HL-60 (cell line): Measurements from ENCODE around the gene ATP8A2.

Source experiments
- DNase-seq, 2 experiments: peaks; one replicate each; pipeline ENCODE4 v3.0.0-alpha.2; 2010 to 2020; ENCODE audit warnings: low read depth in 1 of 2, low spot score in 1 of 2
- H3K27ac ChIP-seq: fragments of 250-450 bp; sonication (Bioruptor Pico); replicated peaks from 2 replicates; pipeline ENCODE4 v1.5.1; 2020; ENCODE audit warnings: mild to moderate bottlenecking, moderate library complexity
- H3K27me3 ChIP-seq: fragments of 250-450 bp; sonication (Bioruptor Pico); 2 replicates; pipeline ENCODE4 v1.5.1; 2021; ENCODE audit warnings: mild to moderate bottlenecking, moderate library complexity; ENCODE audit not compliant: insufficient read depth, poor library complexity, severe bottlenecking
- H3K4me3 ChIP-seq: replicated peaks from 2 replicates; pipeline ENCODE4 v1.5.1; 2011; ENCODE audit warnings: mild to moderate bottlenecking, control low read depth, low read length; ENCODE audit not compliant: insufficient read depth
- GABPA ChIP-seq: IDR thresholded peaks from 2 replicates; pipeline ENCODE4 v1.6.1; 2012; ENCODE audit warnings: low read depth
- POLR2AphosphoS5 ChIP-seq: IDR thresholded peaks from 2 replicates; pipeline ENCODE4 v1.6.1; 2012; ENCODE audit warnings: low read depth
- REST ChIP-seq: IDR thresholded peaks from 2 replicates; pipeline ENCODE4 v1.6.1; 2012; ENCODE audit warnings: low read depth; ENCODE audit not compliant: insufficient replicate concordance
- SPI1 ChIP-seq: IDR thresholded peaks from 2 replicates; pipeline ENCODE4 v1.6.1; 2012; ENCODE audit warnings: low read depth, mild to moderate bottlenecking, borderline replicate concordance
- TF ChIP-seq, protein P1 (sequence below): IDR thresholded peaks from one replicate; pipeline ENCODE4 v1.5.1; 2011; ENCODE audit warnings: low read length, control low read depth, inconsistent platforms; ENCODE audit not compliant: insufficient read depth

ATP8A2 gene

DNA sequence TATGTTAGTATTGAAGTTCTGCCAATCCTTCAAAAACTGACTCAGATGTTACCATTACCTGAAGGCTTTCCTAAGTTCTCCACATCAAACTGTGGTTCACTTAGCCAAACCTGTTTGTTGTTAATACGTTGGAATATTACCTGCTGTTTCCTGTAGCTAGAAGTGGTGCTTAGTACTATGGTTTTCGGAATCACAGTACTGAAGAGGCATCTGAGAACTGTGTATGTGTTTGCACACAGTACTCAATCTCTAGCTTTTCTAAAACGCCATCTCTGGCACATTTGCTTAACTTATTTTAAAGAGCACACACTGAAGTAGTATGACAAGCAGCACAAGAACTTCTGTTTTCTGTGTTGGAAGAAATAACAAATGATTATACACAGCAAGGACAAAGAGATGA, 431.9 kb downstream of the ATP8A2 start:
- H3K4me3 ChIP-seq: no peak overlapping the region
- DNase-seq: no peak
- H3K27me3 ChIP-seq: no peaks in the 10 kb centered on the region
- peak overlapping the region; percentile 79 for H3K27ac ChIP-seq
- TF ChIP-seq, protein P1, sequence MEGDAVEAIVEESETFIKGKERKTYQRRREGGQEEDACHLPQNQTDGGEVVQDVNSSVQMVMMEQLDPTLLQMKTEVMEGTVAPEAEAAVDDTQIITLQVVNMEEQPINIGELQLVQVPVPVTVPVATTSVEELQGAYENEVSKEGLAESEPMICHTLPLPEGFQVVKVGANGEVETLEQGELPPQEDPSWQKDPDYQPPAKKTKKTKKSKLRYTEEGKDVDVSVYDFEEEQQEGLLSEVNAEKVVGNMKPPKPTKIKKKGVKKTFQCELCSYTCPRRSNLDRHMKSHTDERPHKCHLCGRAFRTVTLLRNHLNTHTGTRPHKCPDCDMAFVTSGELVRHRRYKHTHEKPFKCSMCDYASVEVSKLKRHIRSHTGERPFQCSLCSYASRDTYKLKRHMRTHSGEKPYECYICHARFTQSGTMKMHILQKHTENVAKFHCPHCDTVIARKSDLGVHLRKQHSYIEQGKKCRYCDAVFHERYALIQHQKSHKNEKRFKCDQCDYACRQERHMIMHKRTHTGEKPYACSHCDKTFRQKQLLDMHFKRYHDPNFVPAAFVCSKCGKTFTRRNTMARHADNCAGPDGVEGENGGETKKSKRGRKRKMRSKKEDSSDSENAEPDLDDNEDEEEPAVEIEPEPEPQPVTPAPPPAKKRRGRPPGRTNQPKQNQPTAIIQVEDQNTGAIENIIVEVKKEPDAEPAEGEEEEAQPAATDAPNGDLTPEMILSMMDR: no peak
- TF ChIP-seq SPI1: no peak
- no peak for TF ChIP-seq GABPA
- TF ChIP-seq POLR2AphosphoS5: no peak
- TF ChIP-seq REST: no peak

DNA sequence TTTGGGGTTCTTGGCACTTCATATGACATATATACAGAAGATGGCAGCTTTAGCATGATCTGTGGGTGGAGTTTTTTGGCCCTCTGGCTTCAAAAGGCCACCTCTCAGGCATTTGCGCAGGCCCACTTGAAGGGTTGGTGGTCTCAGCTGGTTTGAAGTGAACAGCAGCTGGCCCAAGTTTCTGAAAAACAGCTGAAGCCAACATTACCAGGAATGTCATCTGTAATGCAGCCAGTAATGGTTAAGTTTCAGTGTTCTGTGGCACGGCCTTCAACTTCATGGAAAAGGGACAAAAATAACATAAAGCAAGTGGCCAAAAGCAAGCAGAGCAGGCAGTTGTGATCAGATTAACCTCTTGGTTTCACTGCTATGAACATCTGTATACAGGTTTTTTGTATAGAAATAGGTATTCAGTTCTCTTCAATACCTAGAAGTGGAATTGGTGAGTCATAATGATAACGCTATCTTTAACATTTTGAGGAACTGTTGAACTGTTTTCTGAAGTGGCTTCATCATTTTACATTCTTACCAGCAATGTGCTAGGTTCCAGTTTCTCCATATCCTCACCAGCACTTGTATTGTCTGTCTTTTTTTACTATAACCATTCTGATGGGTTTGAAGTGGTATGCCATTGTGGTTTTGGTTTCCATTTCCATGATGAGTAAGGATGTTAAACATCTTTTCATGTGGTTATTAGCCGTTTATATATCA, 434.6 kb downstream of the ATP8A2 start:
- TF ChIP-seq, protein P1: no peak
- no peak for TF ChIP-seq GABPA
- peak; percentile 33; the same call in 1 of the 2 replicates for TF ChIP-seq SPI1
- TF ChIP-seq POLR2AphosphoS5: no peak
- DNase-seq: no peak

DNA sequence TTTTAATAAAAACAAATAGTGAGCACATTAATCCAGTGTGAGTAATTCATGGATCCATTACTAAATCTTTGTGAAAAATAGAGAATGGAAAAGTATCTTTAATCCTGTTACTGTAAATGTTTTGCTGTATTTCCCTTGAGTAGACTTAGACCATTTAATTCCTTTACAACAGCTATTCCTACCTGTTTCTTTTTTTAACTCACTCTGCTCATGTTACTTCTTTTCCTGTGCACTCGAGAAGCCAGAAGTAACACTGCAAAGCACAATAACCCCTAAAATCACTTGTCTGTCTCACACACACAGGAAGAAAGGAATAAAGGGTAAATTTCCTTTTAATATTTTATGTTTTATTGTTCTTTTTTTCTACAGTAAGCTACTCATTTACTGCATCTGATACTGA, 435.8 kb downstream of the ATP8A2 start:
- Histone ChIP-seq H3K27me3 (no peaks in the 10 kb centered on the region), H3K4me3 (no peak overlapping the region), H3K27ac (no peak overlapping the region)
- no peak for DNase-seq
- TF ChIP-seq, protein P1: no peak
- TF ChIP-seq SPI1 (no peak), REST (no peak), GABPA (no peak), POLR2AphosphoS5 (no peak)

More for the DNA sequence above, 434.6 kb downstream of the ATP8A2 start:
- H3K27me3 ChIP-seq: no peaks in the 10 kb centered on the region
- no peak overlapping the region for H3K27ac ChIP-seq
- H3K4me3 ChIP-seq: no peak overlapping the region

GRCh38 chr13:25811506-25811905, 439.7 kb downstream of the ATP8A2 start:
- H3K27me3 ChIP-seq: no peaks in the 10 kb centered on the region
- DNase-seq: no peak
- TF ChIP-seq, protein P1: no peak
- TF ChIP-seq REST (no peak), GABPA (no peak), POLR2AphosphoS5 (no peak), SPI1 (no peak)

More at GRCh38 chr13:25811506-25811905, 439.7 kb downstream of the ATP8A2 start:
- Histone ChIP-seq H3K27ac (no peak overlapping the region), H3K4me3 (no peak overlapping the region)
